Fibroblast of peridontal ligament (primary cell): Measurements from ENCODE around the gene IHH.

ENCODE experiments used
- DNase-seq: peaks from one replicate; pipeline ENCODE4 v3.0.0-alpha.2; 2010; ENCODE audit errors: extremely low read depth

Gene IHH

GRCh38 chr2:219038600-219038999 lies 22.1 kb downstream of the IHH start:
- DNase-seq, result no peak

DNA sequence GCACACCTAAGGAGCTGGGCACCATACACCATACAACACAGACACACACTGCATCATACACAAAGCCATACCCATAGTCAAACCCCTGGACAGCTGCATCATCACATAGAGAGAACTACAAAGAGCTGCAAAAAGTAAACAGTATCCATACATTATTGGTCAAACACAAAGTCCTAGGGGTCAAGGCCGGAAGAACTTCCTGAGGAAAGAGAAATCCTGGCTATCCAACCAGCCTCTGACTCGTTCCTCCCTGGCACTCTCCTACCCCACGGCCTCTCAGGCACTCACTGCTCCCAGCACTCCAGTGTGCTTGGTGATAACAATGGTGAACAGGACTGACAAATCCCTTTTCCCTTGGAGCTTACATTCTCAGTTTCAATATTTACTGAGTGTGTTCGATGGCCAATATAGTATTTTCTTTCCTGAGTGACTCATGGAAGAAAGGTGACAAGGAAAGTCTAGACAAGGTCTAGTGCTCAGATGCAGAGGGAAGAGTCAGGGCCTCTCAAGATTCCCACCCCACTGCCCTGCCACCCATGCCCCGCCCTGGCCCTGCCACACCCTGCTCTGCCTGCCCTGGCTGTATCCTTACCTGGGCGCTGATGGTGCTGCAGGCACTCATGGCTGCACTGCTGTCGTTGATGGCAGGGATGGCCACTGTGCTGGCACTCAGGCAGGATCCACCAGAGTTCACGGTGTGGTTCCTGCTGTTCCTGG lies 22.8 kb downstream of the IHH start:
- DNase-seq, result no peak

DNA sequence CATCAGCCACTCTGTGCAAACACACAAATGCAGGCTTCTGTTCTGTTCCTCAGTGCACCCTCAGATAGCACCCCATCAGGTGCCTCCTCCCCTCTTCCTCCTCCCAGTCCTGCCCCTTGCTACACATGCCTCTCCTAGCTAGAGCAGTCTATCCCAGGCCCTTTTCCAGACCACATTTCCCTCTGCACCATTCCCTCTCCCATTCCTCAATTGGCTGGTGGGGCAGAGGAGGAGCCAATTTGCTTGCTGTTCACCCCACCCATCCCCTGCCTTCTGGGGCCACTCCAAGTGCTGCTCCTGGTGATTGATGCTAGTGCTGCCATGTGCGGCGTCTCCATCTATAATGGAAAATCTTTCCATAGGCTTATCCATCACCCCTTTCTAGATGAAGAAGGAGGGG lies 24.8 kb downstream of the IHH start:
- DNase-seq, result no peak

DNA sequence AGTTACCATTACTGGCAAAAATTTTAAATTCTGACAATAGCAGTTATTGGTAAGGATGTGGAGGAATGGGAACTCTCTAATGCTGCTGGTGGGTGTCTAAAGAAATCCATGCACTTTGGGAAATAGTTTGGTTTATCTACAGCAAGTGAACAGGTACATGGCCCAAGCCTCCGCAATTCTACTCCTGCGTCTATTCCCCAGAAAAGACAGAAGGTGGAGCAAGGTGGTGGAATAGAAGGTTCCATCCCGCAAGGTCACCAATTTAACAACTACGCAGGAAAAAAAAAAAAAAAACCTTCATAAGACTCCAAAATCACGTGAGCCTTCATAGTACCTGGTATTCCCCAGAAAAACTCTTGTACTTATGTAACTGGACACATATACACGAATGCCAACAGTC lies 25.9 kb downstream of the IHH start:
- no peak for DNase-seq

DNA sequence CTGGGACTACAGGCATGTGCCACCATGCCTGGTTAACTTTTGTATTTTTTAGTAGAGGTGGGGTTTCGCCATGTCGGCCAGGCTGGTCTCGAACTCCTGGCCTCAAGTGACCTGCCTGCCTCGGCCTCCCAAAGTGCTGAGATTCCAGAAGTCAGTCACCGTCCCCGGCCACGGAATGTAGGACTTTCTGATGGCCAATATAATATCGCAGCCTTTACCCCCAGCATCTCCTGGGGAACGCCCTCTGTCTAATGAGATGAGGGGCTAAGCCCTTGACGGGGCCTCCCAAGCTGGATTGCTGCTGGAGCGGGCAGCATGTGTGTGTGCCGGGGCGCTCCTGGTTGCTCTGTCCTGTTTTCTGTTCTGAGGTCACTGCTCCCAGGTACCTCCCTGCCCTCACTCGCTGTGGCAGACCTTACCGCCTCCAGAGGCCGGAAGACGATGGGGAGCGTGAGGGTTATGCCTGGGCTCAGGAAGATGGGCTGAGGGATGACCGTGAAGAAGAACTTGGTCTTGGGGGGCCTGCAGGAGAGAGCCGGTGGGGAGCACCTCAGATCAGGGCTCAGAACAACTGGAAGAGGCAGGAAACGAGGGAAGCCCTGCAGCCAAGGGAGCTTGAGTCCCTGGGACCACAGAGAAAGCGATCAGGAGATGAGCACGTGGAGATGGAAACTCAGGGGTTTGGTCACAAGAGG lies 28.5 kb downstream of the IHH start:
- no peak for DNase-seq

GRCh38 chr2:219031005-219031738 lies 29.5 kb downstream of the IHH start:
- DNase-seq, result no peak

- DNase-seq, result no peak
These were observed 30.4 kb downstream of the IHH start for GRCh38 chr2:219030177-219030940.

DNA sequence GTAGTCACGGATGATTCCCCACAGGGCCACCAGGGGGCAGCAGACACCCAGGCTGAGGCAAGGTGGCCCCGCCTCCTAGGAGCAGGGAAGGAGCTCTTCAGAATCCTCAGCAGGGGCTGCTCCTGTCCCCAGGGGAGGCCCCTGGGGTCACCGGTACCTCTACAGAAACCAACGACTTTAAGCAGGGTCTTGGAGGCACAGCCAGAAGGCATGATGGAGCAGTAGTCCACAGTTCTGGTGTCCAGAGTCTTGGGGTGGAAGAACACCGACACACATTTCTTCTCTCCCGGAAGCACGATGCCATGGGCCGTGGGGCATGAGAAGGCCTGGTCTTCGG lies 30.9 kb downstream of the IHH start:
- peak; percentile 69 for DNase-seq

DNA sequence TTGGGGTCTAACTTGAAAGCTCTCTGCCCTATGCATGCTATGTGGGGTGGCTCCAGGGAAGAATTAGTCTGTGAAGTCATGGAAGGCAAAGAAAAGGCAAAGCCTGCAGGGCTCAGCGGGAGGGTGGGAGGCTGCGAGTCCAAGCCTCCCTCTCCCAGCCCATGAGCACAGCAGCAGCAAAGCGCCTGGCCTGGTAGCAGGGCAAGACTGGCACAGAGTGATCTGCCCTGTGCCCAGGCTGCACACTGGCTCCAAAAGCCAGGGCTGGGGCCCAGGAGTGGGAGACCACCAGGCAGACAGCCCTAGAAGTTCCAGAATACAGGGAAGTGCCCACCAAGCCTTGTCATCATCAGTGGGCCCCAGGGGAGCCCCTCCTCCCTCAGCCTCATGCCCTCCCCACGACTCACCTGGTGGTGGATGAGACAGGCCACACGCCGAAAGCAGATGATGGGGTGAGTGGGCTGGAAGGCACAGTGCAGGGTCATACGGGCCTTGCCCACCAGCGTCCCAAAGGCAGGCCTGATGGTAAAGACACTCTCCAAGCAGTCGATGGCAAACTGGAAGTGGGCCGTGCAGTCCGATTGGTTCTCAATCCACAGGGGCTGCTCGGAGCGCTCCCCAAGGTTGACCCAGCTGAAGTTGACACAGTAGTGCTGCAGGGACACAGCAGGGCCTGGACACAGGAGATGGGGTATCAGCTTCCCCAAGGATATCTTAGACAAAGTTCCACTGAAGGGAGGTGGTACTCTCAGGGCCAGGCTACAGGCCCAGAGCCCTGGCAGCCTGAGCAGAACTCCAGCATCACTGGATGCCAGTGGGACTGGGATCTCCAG lies 31.5 kb downstream of the IHH start:
- no peak for DNase-seq

DNA sequence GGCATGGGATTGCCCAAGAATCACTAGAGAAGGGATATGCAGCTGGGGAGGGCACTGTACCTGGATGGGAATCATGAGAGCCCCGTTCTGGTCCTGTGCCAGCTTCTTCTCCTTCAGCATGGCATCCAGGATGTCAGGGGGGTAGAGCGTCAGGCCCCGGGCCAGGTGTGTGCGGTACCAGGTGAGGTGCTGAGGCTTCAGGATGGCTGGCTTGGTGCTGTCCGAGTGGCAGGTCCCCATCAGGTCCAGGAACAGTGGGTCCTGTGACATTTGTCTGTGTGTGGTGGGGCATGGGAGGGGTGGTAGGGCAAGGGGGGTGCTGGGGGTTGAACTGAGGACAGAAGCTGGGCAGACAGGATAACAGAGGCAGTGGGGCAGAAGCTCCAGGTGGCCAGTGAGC lies 32.6 kb downstream of the IHH start:
- no peak for DNase-seq

- no peak for DNase-seq
These were observed 33.1 kb downstream of the IHH start for GRCh38 chr2:219027511-219028055.

GRCh38 chr2:219026946-219027345 lies 33.8 kb downstream of the IHH start:
- DNase-seq, result no peak

- peak; percentile 13 for DNase-seq
These were observed 34.8 kb downstream of the IHH start for GRCh38 chr2:219025637-219026585.

DNA sequence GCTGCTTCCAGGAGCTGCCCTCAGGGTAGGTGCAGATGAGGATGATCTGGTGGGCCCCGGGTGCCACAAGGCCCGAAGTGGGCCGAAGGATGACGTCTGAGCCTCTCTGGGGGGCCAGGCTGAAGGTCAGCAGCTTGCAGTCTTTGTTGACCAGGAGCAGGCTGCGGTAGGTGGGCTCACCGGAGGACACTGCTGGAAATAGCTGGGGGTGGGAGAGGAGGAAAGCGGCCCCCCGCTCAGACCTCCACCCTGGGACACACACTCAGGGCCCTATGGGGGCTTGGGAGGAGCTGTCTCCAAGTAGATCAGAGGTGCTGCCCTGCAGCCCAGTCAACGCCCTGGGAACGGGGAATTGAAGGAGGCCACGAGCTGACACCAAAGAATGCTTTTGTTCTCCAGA lies 36.7 kb downstream of the IHH start:
- DNase-seq, result no peak

- no peak for DNase-seq
These were observed 37.6 kb downstream of the IHH start for GRCh38 chr2:219023045-219023605.

DNA sequence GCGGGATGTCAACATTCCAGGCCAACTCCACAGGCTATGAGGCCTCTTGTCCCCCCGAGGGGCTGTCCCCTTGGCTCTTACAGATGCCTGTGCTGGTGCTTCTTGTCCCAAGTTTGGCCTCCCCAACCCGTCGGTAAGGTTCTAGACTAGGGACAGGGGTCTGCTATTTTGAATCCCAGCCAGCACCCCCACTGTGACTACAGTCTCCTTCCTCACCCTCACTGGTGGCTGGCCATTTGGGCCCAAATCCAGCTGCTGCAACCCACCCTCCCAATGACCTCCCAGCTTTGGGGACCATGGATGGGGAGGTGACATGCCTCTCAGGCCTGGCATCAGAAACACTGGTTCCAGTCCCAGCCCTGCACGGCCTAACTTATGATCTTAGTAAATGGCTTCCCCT lies 38.1 kb downstream of the IHH start:
- DNase-seq, result no peak

- DNase-seq, result no peak
These were observed 38.7 kb downstream of the IHH start for GRCh38 chr2:219022041-219022440.

DNA sequence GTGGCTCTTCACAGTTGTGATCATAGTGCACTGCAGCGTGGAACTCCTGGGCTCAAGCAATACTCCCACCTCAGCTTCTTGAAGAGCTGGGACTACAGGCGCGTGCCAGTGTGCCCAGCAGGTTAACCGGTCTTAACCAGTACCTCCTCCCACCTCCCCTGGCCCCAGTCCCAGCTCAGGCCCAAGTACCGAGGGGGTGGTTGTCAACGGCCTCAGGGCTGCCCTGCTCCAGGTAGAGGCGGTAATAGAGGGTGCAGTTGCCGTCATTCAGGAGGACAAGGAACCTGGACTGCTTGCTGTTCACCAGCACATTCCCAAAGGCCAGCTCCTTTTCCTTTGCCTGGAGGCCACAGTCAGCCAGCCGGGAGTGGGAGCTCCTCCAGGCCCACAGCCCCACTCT lies 39.1 kb downstream of the IHH start:
- no peak for DNase-seq

DNA sequence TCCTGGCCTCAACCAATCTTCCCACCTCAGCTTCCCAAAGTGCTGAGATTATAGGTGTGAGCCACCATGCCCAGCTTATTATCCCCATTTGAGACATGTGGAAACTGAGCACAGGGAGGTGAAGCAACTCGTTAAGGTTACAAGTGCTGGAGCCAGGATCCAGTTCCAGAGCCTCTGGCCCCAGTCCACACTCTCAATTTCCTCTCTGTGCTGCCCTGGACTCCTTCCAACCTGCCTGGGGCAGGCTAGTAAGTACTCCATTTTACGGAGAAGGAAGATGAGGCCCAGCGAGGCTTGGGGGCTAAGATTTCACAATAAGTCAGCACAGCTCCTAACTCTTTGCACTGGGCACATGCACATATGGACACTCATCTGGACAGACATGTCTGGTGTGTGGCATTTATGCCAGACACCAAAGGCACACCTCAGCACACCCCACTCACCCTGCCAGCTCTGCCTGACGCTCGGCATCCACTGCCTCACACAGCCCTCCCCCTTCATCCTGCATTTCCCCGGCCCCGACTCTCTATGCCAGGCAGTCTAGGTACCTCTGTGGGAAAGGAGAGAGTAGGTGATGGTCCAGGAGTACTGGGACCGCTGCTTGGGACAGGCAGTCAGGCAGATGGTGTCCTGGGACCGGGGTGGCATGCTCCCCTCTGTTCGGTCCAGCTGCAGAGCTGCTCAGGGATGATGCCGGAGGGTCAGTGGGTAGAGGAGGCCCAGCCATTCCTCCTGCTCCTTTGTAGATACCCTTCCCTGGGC lies 39.9 kb downstream of the IHH start:
- DNase-seq, result no peak
